RCC 7860 (cell line): Measurements from ENCODE around the gene SCN4B.

Experiments used
- DNase-seq: peaks from one replicate; pipeline ENCODE4 v3.0.0-alpha.2; 2015; ENCODE audit warnings: low spot score
- FAIRE-seq: peaks from 2 replicates; lab custom pipeline; 2012; peaks lifted over from hg19 to GRCh38; lab: Jason Lieb, UNC

The SCN4B gene

GRCh38 chr11:118106789-118107335 is 45.8 kb downstream of the SCN4B start:
- DNase-seq (no peak), FAIRE-seq (no peak)

- FAIRE-seq (no peak), DNase-seq (no peak)
Measured at GRCh38 chr11:118105657-118106305, 46.8 kb downstream of the SCN4B start.

DNA sequence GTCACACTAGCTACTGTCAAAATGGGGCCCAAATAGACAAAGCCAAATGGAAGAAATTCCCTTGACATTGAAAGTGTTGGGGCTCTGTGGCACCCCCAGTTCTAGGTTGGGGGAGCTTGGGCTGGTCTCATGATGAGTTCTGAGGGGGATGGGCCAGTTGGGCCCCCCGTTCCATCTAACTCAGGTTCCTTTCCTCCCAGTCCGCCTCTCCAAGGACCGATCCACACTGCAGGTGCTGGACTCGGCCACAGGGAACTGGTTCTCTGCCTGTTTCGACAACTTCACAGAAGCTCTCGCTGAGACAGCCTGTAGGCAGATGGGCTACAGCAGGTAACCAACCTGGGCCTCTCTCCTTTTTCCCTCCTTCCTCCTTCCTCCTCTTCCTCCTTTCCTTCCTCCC is 48.1 kb downstream of the SCN4B start:
- FAIRE-seq, result no peak
- no peak for DNase-seq

DNA sequence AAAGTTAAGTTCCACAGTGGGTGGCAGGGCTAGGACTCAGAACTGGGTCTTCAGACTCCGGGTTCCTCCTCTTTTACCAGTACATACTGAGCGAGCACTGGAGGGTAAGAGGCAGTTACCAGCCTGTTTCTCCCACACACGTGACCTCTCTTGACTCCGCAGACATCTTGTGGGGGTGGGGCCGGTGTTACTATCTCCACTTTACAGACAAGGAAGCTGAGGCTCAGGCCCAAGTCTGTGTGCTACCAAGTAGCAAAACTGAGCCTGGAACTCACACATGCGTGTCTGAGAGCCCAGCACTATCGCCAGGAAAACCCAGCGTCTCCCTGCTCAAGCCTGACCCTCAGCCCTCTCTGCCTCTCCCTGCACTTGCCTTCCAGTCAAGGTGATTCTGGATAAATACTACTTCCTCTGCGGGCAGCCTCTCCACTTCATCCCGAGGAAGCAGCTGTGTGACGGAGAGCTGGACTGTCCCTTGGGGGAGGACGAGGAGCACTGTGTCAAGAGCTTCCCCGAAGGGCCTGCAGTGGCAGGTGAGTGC is 49.8 kb downstream of the SCN4B start:
- FAIRE-seq (no peak), DNase-seq (no peak)

- DNase-seq (no peak), FAIRE-seq (no peak)
Measured at GRCh38 chr11:118100691-118101232, 51.9 kb downstream of the SCN4B start.

GRCh38 chr11:118099838-118100556 is 52.6 kb downstream of the SCN4B start:
- no peak for DNase-seq
- no peak for FAIRE-seq

GRCh38 chr11:118098996-118099837 is 53.4 kb downstream of the SCN4B start:
- DNase-seq, result no peak
- no peak for FAIRE-seq

DNA sequence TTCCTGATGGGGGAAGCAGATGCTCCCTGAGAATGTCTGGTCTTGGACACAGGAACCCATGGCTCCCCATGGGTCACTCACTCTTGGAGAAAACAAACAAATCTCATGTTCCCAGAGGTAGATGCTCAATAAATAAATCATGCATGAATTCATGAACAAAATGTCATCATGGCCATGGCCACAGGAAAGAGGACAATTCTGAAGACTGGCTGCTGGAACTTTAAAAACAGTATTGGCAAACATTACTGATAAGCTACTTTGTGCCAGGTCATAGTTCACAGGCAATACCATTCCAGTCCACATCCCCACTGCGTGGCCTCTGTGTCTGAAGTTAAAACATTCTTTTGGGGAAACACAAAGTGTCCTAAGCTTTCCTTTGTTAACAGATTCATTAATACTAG is 56.7 kb downstream of the SCN4B start:
- no peak for DNase-seq
- no peak for FAIRE-seq

- FAIRE-seq (no peak), DNase-seq (no peak)
Measured at GRCh38 chr11:118095493-118095892, 57.1 kb downstream of the SCN4B start.

DNA sequence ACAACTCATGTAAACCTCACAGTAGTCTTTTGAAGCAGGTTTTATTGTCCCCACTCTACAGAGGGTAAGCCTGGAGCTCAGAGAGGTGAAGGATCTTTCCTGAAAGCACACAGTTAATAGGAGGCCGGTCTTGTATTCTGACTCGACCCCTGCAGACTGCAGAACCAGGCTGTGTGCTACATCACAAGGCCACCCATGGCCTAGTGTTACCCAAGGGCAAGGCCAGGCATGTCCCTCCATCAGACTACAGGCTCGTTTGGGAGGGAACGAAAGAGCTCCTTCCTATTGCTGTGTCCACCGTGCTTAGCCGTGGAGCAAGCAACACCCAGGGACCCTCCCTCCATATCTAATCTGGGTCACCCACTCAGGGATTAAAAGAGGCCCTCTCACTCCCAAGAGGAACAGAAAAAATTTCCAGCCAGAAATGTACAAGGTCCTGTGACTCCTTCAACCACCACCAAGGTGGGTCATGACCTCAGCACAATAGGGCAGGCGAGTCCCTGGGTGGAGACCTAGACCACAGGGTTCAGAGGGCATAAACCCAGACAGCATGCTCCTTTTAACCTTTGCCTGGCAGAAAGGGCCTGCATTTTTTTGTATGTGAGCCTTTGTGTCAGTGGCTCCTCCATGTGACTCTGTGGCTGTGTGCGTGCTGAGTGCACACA is 59.6 kb downstream of the SCN4B start:
- FAIRE-seq (no peak), DNase-seq (no peak)

DNA sequence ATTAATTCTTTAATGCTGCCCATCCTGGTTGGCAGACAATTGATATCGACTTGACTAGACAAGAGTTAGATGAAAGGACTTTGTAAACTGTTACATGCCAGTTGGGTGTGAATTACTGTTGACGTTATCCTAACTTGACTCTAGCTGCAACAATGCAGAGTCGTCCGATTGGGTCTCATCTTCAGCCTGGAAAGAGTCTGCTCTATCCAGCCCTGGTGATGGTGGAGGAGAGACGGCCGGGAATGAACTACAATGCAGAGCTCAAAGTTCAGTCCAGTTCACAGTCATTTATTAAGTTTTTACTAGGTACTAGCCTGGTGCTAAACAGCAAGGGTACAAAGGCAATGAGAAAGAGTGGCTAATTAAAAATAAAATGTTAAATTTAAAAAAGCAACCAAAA is 60.9 kb downstream of the SCN4B start:
- FAIRE-seq (no peak), DNase-seq (no peak)

DNA sequence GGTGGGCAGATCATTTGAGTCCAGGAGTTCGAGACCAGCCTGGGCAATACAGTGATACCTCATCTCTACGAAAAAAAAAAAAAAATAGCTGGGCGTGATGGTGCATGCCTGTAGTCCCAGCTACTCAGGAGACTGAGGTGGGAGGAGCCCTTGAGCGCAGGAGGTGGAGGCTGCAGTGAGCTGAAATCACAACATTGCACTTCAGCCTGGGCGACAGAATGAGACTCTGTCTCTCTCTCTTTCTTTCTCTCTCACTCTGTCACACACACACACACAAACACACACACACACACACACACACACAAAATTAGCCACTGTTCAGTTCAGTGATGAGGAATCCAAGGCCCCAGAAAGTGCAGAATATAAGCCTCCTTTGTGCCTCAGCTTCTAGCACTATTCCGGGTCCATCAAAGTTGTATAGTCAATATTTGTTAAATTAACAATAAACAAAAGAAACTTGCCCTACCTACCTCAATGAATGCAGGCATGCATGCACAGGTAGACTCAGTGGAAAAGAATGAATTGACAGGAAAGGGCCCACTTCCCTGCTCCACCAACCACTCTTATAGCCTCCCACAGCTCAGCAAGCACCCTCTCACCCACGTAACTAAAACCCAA is 62.0 kb downstream of the SCN4B start:
- DNase-seq (no peak), FAIRE-seq (no peak)

DNA sequence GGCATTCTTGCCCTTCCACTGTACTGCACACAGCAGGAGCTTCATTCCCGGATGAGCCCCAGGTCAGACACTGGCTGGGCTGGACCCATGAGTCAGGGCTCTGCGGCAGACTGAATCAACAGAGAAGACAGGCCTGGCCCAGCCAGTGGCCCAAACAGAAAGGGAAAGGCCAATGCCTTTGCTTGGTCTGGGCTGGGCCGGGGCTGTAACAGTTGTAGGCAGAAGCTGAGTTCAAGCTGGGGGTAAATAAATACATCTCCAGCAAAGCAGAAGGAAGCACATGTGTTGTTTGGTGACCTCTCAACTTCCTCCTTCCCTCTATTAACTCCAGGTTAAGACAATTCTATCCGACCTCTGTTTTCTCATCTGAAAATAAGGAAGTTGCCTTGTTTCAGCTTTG is 64.1 kb downstream of the SCN4B start:
- no peak for FAIRE-seq
- no peak for DNase-seq

- no peak for FAIRE-seq
- no peak for DNase-seq
Measured at GRCh38 chr11:118087931-118088330, 64.7 kb downstream of the SCN4B start.

- DNase-seq (no peak), FAIRE-seq (no peak)
Measured at GRCh38 chr11:118086913-118087768, 65.5 kb downstream of the SCN4B start, which contains the start of gene SMIM35. SMIM35 (minus strand) TSS chr11:118086963; CDS start chr11:118086757, 206 bp downstream.

- FAIRE-seq (no peak), DNase-seq (no peak)
Measured at GRCh38 chr11:118084656-118085055, 68.0 kb downstream of the SCN4B start.

GRCh38 chr11:118084247-118084646 is 68.4 kb downstream of the SCN4B start:
- DNase-seq (no peak), FAIRE-seq (no peak)
